Kidney (tissue), 14 donors: Measurements from ENCODE around the gene EFHD2. TPM values are rescaled to one million over a fixed set of nuclear protein-coding genes. Genes with fewer than 3 reads are reported as not detected.
"Not testable (repeated sequence)": the region's sequence is repeated elsewhere in the genome, so short reads cannot be mapped to it uniquely, and the experiment has no call there.

ENCODE experiments used
- DNase-seq, 5 donors: peaks; one replicate each; pipeline ENCODE4 v3.0.0-alpha.2; 2013 to 2020
- FAIRE-seq: peaks from 2 replicates; lab custom pipeline; 2012; peaks lifted over from hg19 to GRCh38; lab: Jason Lieb, UNC
- H3K27ac ChIP-seq, 2 donors: one replicate each; pipeline ENCODE4 v1.7.0; 2013; ENCODE audit warnings: low read depth in 2 of 2, low read length in 2 of 2, inconsistent platforms in 1 of 2
- H3K27me3 ChIP-seq: one replicate; pipeline ENCODE4 v1.7.1; 2013; ENCODE audit warnings: low read length, inconsistent platforms; ENCODE audit not compliant: control insufficient read depth, insufficient read depth
- H3K36me3 ChIP-seq, 3 donors: one replicate each; pipeline versions ENCODE4 v1.7.0 to v1.7.1; 2013; ENCODE audit warnings: low read length in 3 of 3, control low read depth in 1 of 3, inconsistent platforms in 1 of 3; ENCODE audit not compliant: insufficient read depth in 3 of 3, control insufficient read depth in 2 of 3
- H3K4me1 ChIP-seq, 3 donors: one replicate each; pipeline versions ENCODE4 v1.7.0 to v1.7.1; 2013; ENCODE audit warnings: low read length in 3 of 3, inconsistent platforms in 1 of 3, low read depth in 1 of 3; ENCODE audit not compliant: control insufficient read depth in 2 of 3, insufficient read depth in 2 of 3
- H3K4me3 ChIP-seq, 3 donors: one replicate each; pipeline versions ENCODE4 v1.7.0 to v1.8.1; 2013; ENCODE audit warnings: low read length in 3 of 3, control low read depth in 1 of 3, inconsistent platforms in 1 of 3
- H3K9ac ChIP-seq, 3 donors: one replicate each; pipeline versions ENCODE4 v1.7.0 to v1.7.1; 2013; ENCODE audit warnings: low read length in 3 of 3, control low read depth in 1 of 3, inconsistent platforms in 1 of 3
- H3K9me3 ChIP-seq, 3 donors: one replicate each; pipeline versions ENCODE4 v1.7.0 to v1.7.1; 2013; ENCODE audit warnings: low read length in 3 of 3, control low read depth in 1 of 3, inconsistent platforms in 1 of 3; ENCODE audit not compliant: control insufficient read depth in 2 of 3, insufficient read depth in 1 of 3
- intact Hi-C: fragments of 100-400 bp; cut with DNase I; formaldehyde crosslinking; loops from one replicate; pipeline ENCODE4 v1.11.1; 2022
- polyA plus RNA-seq: library from polyadenylated mRNA; stranded (reverse); fragments of 350-450 nt; fragmentation: Illumina TruSeq; extraction: RNeasy Lipid Tissue Mini Kit (QIAGEN cat#74804); gene quantifications from one replicate; pipeline ENCODE4 v1.2.3, GENCODE V29; 2014; ENCODE audit warnings: low read depth, low replicate concordance; ENCODE audit not compliant: insufficient read depth
- total RNA-seq: library from RNA; stranded (reverse); fragmentation: NEBNext Ultra II Directional; extraction: Animal tissue kit (Norgen Biotek cat#: 25700); gene quantifications from one replicate; pipeline ENCODE4 v1.2.1, GENCODE V29; 2021
- TF ChIP-seq, protein P1 (sequence below): IDR thresholded peaks from 3 replicates; pipeline ENCODE4 v1.5.1; 2012; ENCODE audit warnings: mild to moderate bottlenecking, moderate library complexity, borderline replicate concordance; ENCODE audit not compliant: insufficient read depth; ENCODE audit errors: extremely low read depth
- donor health status: control.
- donor health status: control.
- donor health status: control.
- donor health status: control.
- donor health status: control.
- donor health status: DM: yes; HTN: yes; CAD: no.
- donor health status: Normal renal cell carcinoma (clear cell type).

Gene EFHD2
- total and polyA plus RNA-seq, 2 donors from 2014 or later: 20.2 to 37.5 TPM

DNA sequence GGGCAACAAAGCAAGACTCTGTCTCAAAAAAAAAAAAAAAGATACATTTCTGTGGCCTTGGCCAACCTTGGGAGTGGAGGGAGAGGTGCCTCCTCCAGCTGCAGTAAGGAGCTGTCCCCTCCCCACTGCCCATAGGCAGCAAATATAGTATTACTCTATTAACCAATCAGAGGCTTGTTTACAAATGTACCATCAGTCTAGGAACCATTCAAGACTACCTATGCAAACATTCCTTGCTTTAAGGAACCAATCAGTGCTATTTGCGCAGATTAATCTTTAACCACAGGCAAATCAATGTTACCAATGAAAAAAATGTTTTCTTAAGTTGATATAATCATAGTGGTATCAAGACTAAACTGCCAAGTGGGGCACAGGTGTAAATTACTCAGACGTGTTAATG is 47.9 kb downstream of the EFHD2 start:
- H3K9ac ChIP-seq: no peak overlapping the region
- no peaks in the 10 kb centered on the region for H3K9me3 ChIP-seq
- FAIRE-seq (no peak), DNase-seq (no peak)
- TF ChIP-seq, protein P1, sequence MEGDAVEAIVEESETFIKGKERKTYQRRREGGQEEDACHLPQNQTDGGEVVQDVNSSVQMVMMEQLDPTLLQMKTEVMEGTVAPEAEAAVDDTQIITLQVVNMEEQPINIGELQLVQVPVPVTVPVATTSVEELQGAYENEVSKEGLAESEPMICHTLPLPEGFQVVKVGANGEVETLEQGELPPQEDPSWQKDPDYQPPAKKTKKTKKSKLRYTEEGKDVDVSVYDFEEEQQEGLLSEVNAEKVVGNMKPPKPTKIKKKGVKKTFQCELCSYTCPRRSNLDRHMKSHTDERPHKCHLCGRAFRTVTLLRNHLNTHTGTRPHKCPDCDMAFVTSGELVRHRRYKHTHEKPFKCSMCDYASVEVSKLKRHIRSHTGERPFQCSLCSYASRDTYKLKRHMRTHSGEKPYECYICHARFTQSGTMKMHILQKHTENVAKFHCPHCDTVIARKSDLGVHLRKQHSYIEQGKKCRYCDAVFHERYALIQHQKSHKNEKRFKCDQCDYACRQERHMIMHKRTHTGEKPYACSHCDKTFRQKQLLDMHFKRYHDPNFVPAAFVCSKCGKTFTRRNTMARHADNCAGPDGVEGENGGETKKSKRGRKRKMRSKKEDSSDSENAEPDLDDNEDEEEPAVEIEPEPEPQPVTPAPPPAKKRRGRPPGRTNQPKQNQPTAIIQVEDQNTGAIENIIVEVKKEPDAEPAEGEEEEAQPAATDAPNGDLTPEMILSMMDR: no peak
- no peaks in the 10 kb centered on the region for H3K27me3 ChIP-seq
- no peaks in the 10 kb centered on the region for H3K4me1 ChIP-seq
- no peaks in the 10 kb centered on the region for H3K36me3 ChIP-seq
- H3K27ac ChIP-seq: no peak overlapping the region
- no peak overlapping the region for H3K4me3 ChIP-seq
- intact Hi-C loops: no loop called here

- H3K4me3 ChIP-seq, intact Hi-C loops, H3K9ac ChIP-seq, H3K4me1 ChIP-seq, H3K27ac ChIP-seq, DNase-seq, H3K9me3 ChIP-seq, FAIRE-seq, H3K36me3 ChIP-seq, H3K27me3 ChIP-seq: not testable (repeated sequence)
Observed at GRCh38 chr1:15458388-15458787, 48.7 kb downstream of the EFHD2 start.

GRCh38 chr1:15459771-15460707 is 50.4 kb downstream of the EFHD2 start:
- no peak for FAIRE-seq
- no peaks in the 10 kb centered on the region for H3K4me1 ChIP-seq
- no peak overlapping the region for H3K9ac ChIP-seq

GRCh38 chr1:15460708-15461095 is 51.0 kb downstream of the EFHD2 start:
- DNase-seq (no peak), FAIRE-seq (no peak)
- Histone ChIP-seq H3K9ac (no peak overlapping the region), H3K27me3 (no peaks in the 10 kb centered on the region), H3K9me3 (no peaks in the 10 kb centered on the region), H3K4me1 (no peaks in the 10 kb centered on the region), H3K36me3 (no peaks in the 10 kb centered on the region), H3K4me3 (no peak overlapping the region), H3K27ac (no peak overlapping the region)
- intact Hi-C loops: no loop called here
- TF ChIP-seq, protein P1: no peak

More at GRCh38 chr1:15459771-15460707, 50.4 kb downstream of the EFHD2 start:
- Histone ChIP-seq H3K9me3 (no peaks in the 10 kb centered on the region), H3K4me3 (no peak overlapping the region), H3K27ac (no peak overlapping the region), H3K27me3 (no peaks in the 10 kb centered on the region), H3K36me3 (no peaks in the 10 kb centered on the region)
- intact Hi-C loops: no loop called here
- DNase-seq: no peak
- TF ChIP-seq, protein P1: no peak

GRCh38 chr1:15463064-15463800 is 53.5 kb downstream of the EFHD2 start:
- H3K9me3 ChIP-seq, H3K27me3 ChIP-seq, H3K36me3 ChIP-seq, H3K9ac ChIP-seq, H3K27ac ChIP-seq, H3K4me3 ChIP-seq, intact Hi-C loops, FAIRE-seq, H3K4me1 ChIP-seq: not testable (repeated sequence)
- peak in 4 of 5 donors; percentile 61 to 69 (median 65) for DNase-seq
